ENCODE measurements around the gene ACER3. TPM values are rescaled to one million over a fixed set of nuclear protein-coding genes. Genes with fewer than 3 reads are reported as not detected.

ACER3 gene
- total and polyA plus RNA-seq, 8 donors = 2.0 to 13.2 (median 5.9) TPM

DNA sequence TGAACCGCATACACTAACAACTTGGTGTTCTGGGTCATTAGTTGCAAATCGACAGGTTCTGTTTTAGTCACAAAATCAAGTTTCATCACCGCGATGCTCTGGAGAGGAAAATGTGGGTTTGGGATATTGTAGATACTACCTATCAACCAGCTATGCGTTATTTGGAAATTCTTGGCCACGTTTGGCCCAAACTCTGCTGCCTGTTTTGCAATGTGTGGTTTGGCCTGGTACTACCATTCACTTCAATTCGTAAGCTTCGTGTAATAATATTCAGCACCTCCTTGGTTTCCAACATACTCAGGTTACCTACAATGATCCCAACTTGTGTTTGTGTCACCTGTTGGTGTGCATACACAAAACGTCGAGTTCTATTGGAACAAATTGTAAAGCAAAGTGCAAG lies 16.2 kb upstream of the ACER3 start:
- 83 to 91% methylated on average over 10 of the region's 10 CpGs for WGBS, 2 donors
- DNase-seq = no peak
- Histone ChIP-seq H3K4me3 (no peak overlapping the region), H3K27ac (no peak overlapping the region), H3K27me3 (no peaks in the 10 kb centered on the region), H3K4me1 (no peaks in the 10 kb centered on the region), H3K9me3 (no peaks in the 10 kb centered on the region), H3K36me3 (no peaks in the 10 kb centered on the region)
- no peak for TF ChIP-seq CTCF (IDR thresholded peaks at IDR 0.05)
- no peak for ATAC-seq
- intact Hi-C loops (cut with DNase I) = no loop called here
- no peak for FAIRE-seq

- FAIRE-seq (no peak), ATAC-seq (no peak), DNase-seq (no peak)
- Histone ChIP-seq H3K27ac (no peak overlapping the region), H3K4me1 (no peaks in the 10 kb centered on the region), H3K9me3 (no peaks in the 10 kb centered on the region), H3K27me3 (no peaks in the 10 kb centered on the region), H3K36me3 (no peaks in the 10 kb centered on the region), H3K4me3 (no peak overlapping the region)
- TF ChIP-seq CTCF (IDR thresholded peaks at IDR 0.05) = no peak
- intact Hi-C loops (cut with DNase I) = no loop called here
- WGBS, 2 donors = 79 to 82% methylated on average over 3 of the region's 3 CpGs
Observed at GRCh38 chr11:76845069-76845468, 15.6 kb upstream of the ACER3 start.

DNA sequence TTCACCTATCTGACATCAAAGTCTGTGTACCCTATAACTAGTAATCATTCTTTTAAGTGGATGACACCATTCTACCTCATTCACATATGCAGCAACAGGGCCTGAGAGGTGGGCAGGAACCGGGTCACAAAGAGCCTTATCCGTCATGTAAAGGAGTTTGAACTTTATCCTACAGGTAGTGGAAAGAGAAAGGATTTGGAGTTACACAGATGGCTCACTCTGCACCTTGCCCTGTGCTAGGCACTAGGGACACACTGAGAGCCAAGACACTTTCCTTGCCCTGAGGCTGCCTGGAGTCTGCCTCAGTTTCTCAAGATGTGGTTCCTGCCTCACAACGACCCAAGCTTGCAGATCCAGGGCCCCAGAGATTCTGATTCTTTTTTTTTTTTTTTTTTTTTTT lies 14.3 kb upstream of the ACER3 start:
- H3K36me3 ChIP-seq = no peaks in the 10 kb centered on the region
- no peak overlapping the region for H3K4me3 ChIP-seq
- H3K9me3 ChIP-seq = no peaks in the 10 kb centered on the region
- no peaks in the 10 kb centered on the region for H3K4me1 ChIP-seq
- intact Hi-C loops (cut with DNase I) = no loop called here
- H3K27ac ChIP-seq = no peak overlapping the region
- DNase-seq (no peak), FAIRE-seq (no peak), ATAC-seq (no peak)
- no peak for TF ChIP-seq CTCF (IDR thresholded peaks at IDR 0.05)
- 79 to 83% methylated on average over 3 of the region's 3 CpGs for WGBS, 2 donors
- H3K27me3 ChIP-seq = no peaks in the 10 kb centered on the region

DNA sequence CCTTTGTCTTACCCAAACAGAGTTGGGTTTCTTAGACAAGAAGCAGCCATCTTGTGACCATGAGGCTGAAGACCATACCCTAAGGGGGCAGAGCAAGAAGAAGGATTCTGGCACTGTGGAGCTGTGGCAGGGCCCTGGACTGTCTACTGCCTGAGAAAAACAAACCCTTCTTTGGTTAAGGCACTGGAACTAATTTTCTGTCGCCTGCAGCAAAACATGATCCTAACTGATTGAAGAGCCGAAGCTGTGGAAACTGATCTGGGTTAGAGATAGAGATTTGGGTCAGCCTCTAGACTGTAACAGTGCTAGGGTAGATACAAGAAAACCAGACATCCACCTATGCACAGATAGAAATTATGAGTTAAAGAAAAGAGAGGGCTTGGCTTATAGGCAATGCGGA lies 11.3 kb upstream of the ACER3 start:
- no peak for FAIRE-seq

DNA sequence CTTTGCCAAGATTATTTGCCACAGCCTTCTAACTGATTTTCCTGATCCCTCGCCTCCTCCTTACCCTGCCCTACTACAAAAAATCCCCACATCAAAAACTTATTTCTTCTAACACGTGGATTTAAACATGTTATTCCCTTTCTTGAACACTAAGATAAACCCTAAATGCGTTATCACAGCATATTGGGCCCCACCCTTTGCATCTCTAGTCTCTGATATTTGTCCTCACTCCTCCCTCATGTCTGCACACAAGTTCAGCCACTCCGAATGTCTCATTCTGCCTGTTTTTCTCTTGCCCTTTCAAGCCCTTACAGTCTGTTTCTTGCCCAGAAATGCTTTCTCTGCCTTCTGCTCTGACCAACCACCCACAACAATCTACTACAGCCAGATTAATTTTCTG lies 10.6 kb upstream of the ACER3 start:
- Histone ChIP-seq H3K4me3 (no peak overlapping the region), H3K9me3 (no peaks in the 10 kb centered on the region), H3K27ac (no peak overlapping the region), H3K36me3 (no peaks in the 10 kb centered on the region), H3K27me3 (no peaks in the 10 kb centered on the region), H3K4me1 (no peaks in the 10 kb centered on the region)
- no peak for ATAC-seq
- WGBS, 2 donors = 72 to 83% methylated on average over 4 of the region's 4 CpGs
- TF ChIP-seq CTCF (IDR thresholded peaks at IDR 0.05) = no peak
- FAIRE-seq = no peak
- no peak for DNase-seq
- intact Hi-C loops (cut with DNase I) = no loop called here

More for the DNA sequence above, 11.3 kb upstream of the ACER3 start:
- H3K27me3 ChIP-seq = no peaks in the 10 kb centered on the region
- no peaks in the 10 kb centered on the region for H3K36me3 ChIP-seq
- ATAC-seq (no peak), DNase-seq (no peak)
- H3K4me3 ChIP-seq = no peak overlapping the region
- no peak overlapping the region for H3K27ac ChIP-seq
- intact Hi-C loops (cut with DNase I) = no loop called here
- no peak for TF ChIP-seq CTCF (IDR thresholded peaks at IDR 0.05)
- no peaks in the 10 kb centered on the region for H3K9me3 ChIP-seq
- WGBS, 2 donors = 96 to 97% methylated on average over 3 of the region's 3 CpGs
- H3K4me1 ChIP-seq = no peaks in the 10 kb centered on the region
